Measurements from ENCODE around the gene DCUN1D3. TPM values are rescaled to one million over a fixed set of nuclear protein-coding genes. Genes with fewer than 3 reads are reported as not detected.

The DCUN1D3 gene
- total RNA-seq, 4 donors from 2014 or later = 14.7 to 38.0 (median 21.5) TPM

DNA sequence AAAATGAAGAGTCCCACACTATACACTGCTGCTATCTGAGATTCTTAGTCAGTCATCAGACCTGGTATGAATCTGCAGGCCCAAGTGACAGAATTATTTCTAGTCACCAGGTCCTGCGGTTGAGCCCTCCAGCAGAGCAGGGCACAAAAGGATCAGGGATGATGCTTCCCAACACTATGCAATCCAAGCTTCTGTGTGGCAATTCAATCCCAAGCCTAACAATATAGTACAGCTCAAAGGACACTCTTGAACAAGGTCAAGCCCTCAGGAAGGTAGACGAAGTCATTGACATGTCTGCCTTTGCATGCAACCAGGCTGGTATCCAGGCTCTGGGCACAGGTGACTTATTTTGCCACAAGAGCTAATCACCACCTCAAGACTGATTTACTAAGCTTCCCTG is 5.8 kb downstream of the DCUN1D3 start:
- H3K9me3 ChIP-seq = no peaks in the 10 kb centered on the region
- intact Hi-C loops (cut with DNase I; ENCODE audit: low total_unique reads) = no loop called here
- H3K4me1 ChIP-seq = peaks cover 0 to 5% of the 10 kb centered on the region in 2 donors
- no peak for DNase-seq
- H3K4me3 ChIP-seq = no peak overlapping the region
- no peak overlapping the region for H3K27ac ChIP-seq
- TF ChIP-seq POLR2A (IDR thresholded peaks at IDR 0.05) (no peak), CTCF (IDR thresholded peaks at IDR 0.05) (no peak)
- H3K36me3 ChIP-seq = no peaks in the 10 kb centered on the region
- no peaks in the 10 kb centered on the region for H3K27me3 ChIP-seq

- Histone ChIP-seq H3K4me1 (peaks cover 0 to 6% of the 10 kb centered on the region in 2 donors), H3K4me3 (no peak overlapping the region), H3K36me3 (no peaks in the 10 kb centered on the region), H3K9me3 (no peaks in the 10 kb centered on the region), H3K27me3 (no peaks in the 10 kb centered on the region), H3K27ac (no peak overlapping the region)
- no peak for TF ChIP-seq POLR2A (IDR thresholded peaks at IDR 0.05)
- intact Hi-C loops (cut with DNase I; ENCODE audit: low total_unique reads) = no loop called here
- no peak for DNase-seq
These were observed 10.4 kb downstream of the DCUN1D3 start for GRCh38 chr16:20889625-20890275.

GRCh38 chr16:20887207-20887606 is 13.0 kb downstream of the DCUN1D3 start:
- TF ChIP-seq CTCF (IDR thresholded peaks at IDR 0.05) (no peak), POLR2A (IDR thresholded peaks at IDR 0.05) (no peak)
- no peaks in the 10 kb centered on the region for H3K9me3 ChIP-seq
- intact Hi-C loops (cut with DNase I; ENCODE audit: low total_unique reads) = no loop called here
- no peaks in the 10 kb centered on the region for H3K27me3 ChIP-seq
- no peak for DNase-seq
- no peak overlapping the region for H3K4me3 ChIP-seq
- no peak overlapping the region for H3K27ac ChIP-seq
- H3K4me1 ChIP-seq = peaks cover 6 to 12% of the 10 kb centered on the region in 2 donors
- H3K36me3 ChIP-seq = no peaks in the 10 kb centered on the region

GRCh38 chr16:20886320-20886719 is 13.8 kb downstream of the DCUN1D3 start:
- intact Hi-C loops (cut with DNase I; ENCODE audit: low total_unique reads) = no loop called here
- no peak for DNase-seq
- H3K4me3 ChIP-seq = no peak overlapping the region
- H3K9me3 ChIP-seq = no peaks in the 10 kb centered on the region
- H3K36me3 ChIP-seq = no peaks in the 10 kb centered on the region
- no peaks in the 10 kb centered on the region for H3K27me3 ChIP-seq
- TF ChIP-seq POLR2A (IDR thresholded peaks at IDR 0.05) = no peak
- no peak for TF ChIP-seq CTCF (IDR thresholded peaks at IDR 0.05)
- no peak overlapping the region for H3K27ac ChIP-seq
- H3K4me1 ChIP-seq = peaks cover 6 to 12% of the 10 kb centered on the region in 2 donors

GRCh38 chr16:20884240-20884556 is 16.0 kb downstream of the DCUN1D3 start:
- peaks cover 6 to 16% of the 10 kb centered on the region in 2 donors for H3K4me1 ChIP-seq
- no peaks in the 10 kb centered on the region for H3K27me3 ChIP-seq
- no peak overlapping the region for H3K4me3 ChIP-seq
- intact Hi-C loops (cut with DNase I; ENCODE audit: low total_unique reads) = no loop called here
- no peaks in the 10 kb centered on the region for H3K9me3 ChIP-seq
- TF ChIP-seq CTCF (IDR thresholded peaks at IDR 0.05) = no peak
- no peak for TF ChIP-seq POLR2A (IDR thresholded peaks at IDR 0.05)
- no peaks in the 10 kb centered on the region for H3K36me3 ChIP-seq
- peak overlapping the region; percentile 49 to 77 for H3K27ac ChIP-seq
- peak; percentile 36 to 63 for DNase-seq

Data from uterus (tissue), 4 donors.